ENCODE data around the gene MGARP. TPM values are rescaled to one million over a fixed set of nuclear protein-coding genes. Genes with fewer than 3 reads are reported as not detected.

Gene MGARP
- total RNA-seq, 1 donor from 2014 or later = 2.5 TPM

GRCh38 chr4:139295206-139295941 is 15.3 kb upstream of the MGARP start:
- Mint-ChIP-seq H3K4me3 (peak overlapping the region; percentile 98), H3K9me3 (no peaks in the 10 kb centered on the region), H3K4me1 (peaks cover 31% of the 10 kb centered on the region), H3K27ac (peak overlapping the region; percentile 97), H3K27me3 (ENCODE audit: insufficient read depth, low read depth) (peaks cover 2% of the 10 kb centered on the region), H3K36me3 (peaks cover 19% of the 10 kb centered on the region)
- H3K4me1 ChIP-seq = peaks cover 10% of the 10 kb centered on the region
- peak overlapping the region; percentile 63 for H3K9ac ChIP-seq
- peaks cover 3% of the 10 kb centered on the region for H3F3A ChIP-seq (ENCODE audit: low read depth)
- H3K27ac ChIP-seq = no peak overlapping the region
- H3K27me3 ChIP-seq = no peaks in the 10 kb centered on the region
- peak overlapping the region; percentile 72 for H3K4me3 ChIP-seq
- H3K36me3 ChIP-seq = peaks cover 6% of the 10 kb centered on the region
- TF ChIP-seq EZH2phosphoT487 (IDR thresholded peaks at IDR 0.05) (no peak), CTCF (IDR thresholded peaks at IDR 0.05) (peak; percentile 99)
- peaks cover 16% of the 10 kb centered on the region for H3K79me2 ChIP-seq (ENCODE audit: low read depth)
- H4K20me1 ChIP-seq (ENCODE audit: low read depth) = no peaks in the 10 kb centered on the region
- peak; percentile 97 for DNase-seq (ENCODE audit: low spot score)
- peak overlapping the region; percentile 90 for H3K4me2 ChIP-seq
- H3K9me3 ChIP-seq (ENCODE audit: low read depth) = no peaks in the 10 kb centered on the region
- peak overlapping the region; percentile 93 for H2AFZ ChIP-seq (replicated peaks)

GRCh38 chr4:139286186-139286698 is 6.2 kb upstream of the MGARP start:
- peaks cover 4% of the 10 kb centered on the region for H3K9me3 Mint-ChIP-seq
- H3K4me3 ChIP-seq = no peak overlapping the region
- H3K4me1 Mint-ChIP-seq = no peaks in the 10 kb centered on the region
- no peak for DNase-seq (ENCODE audit: low spot score)
- H3F3A ChIP-seq (ENCODE audit: low read depth) = no peaks in the 10 kb centered on the region
- peaks cover 8% of the 10 kb centered on the region for H3K36me3 Mint-ChIP-seq
- H2AFZ ChIP-seq (replicated peaks) = no peak overlapping the region
- H3K36me3 ChIP-seq = no peaks in the 10 kb centered on the region
- TF ChIP-seq CTCF (IDR thresholded peaks at IDR 0.05) = no peak
- no peak for TF ChIP-seq EZH2phosphoT487 (IDR thresholded peaks at IDR 0.05)
- no peak for TF ChIP-seq EZH2 (IDR thresholded peaks at IDR 0.05)
- no peak overlapping the region for H3K9ac ChIP-seq
- H3K4me2 ChIP-seq = no peak overlapping the region
- no peaks in the 10 kb centered on the region for H3K79me2 ChIP-seq (ENCODE audit: low read depth)
- no peaks in the 10 kb centered on the region for H3K4me1 ChIP-seq
- peaks cover 9% of the 10 kb centered on the region for H3K27me3 Mint-ChIP-seq (ENCODE audit: insufficient read depth, low read depth)
- no peaks in the 10 kb centered on the region for H4K20me1 ChIP-seq (ENCODE audit: low read depth)
- no peak overlapping the region for H3K27ac ChIP-seq
- H3K27ac Mint-ChIP-seq = no peak overlapping the region
- no peaks in the 10 kb centered on the region for H3K9me3 ChIP-seq (ENCODE audit: low read depth)
- H3K4me3 Mint-ChIP-seq = no peak overlapping the region
- H3K27me3 ChIP-seq = peaks cover 2% of the 10 kb centered on the region

- Histone ChIP-seq H3K9me3 (ENCODE audit: low read depth) (no peaks in the 10 kb centered on the region), H3K36me3 (no peaks in the 10 kb centered on the region), H3K4me2 (no peak overlapping the region), H4K20me1 (ENCODE audit: low read depth) (no peaks in the 10 kb centered on the region), H3K4me3 (no peak overlapping the region), H3K4me1 (no peaks in the 10 kb centered on the region), H3F3A (ENCODE audit: low read depth) (peaks cover 18% of the 10 kb centered on the region), H3K9ac (no peak overlapping the region), H3K79me2 (ENCODE audit: low read depth) (no peaks in the 10 kb centered on the region), H3K27ac (no peak overlapping the region), H3K27me3 (peaks cover 37% of the 10 kb centered on the region), H2AFZ (replicated peaks) (no peak overlapping the region)
- peaks cover 4% of the 10 kb centered on the region for H3K9me3 Mint-ChIP-seq
- H3K27me3 Mint-ChIP-seq (ENCODE audit: insufficient read depth, low read depth) = peaks cover 35% of the 10 kb centered on the region
- peaks cover 4% of the 10 kb centered on the region for H3K36me3 Mint-ChIP-seq
- H3K4me3 Mint-ChIP-seq = no peak overlapping the region
- no peak for TF ChIP-seq EZH2 (IDR thresholded peaks at IDR 0.05)
- no peak for TF ChIP-seq CTCF (IDR thresholded peaks at IDR 0.05)
- no peak for TF ChIP-seq EZH2phosphoT487 (IDR thresholded peaks at IDR 0.05)
- H3K4me1 Mint-ChIP-seq = peaks cover 11% of the 10 kb centered on the region
- DNase-seq (ENCODE audit: low spot score) = no peak
- no peak overlapping the region for H3K27ac Mint-ChIP-seq
Observed at GRCh38 chr4:139282721-139283075, 2.7 kb upstream of the MGARP start.

Data from neural progenitor cell (in vitro differentiated cells).